Heart right ventricle (tissue), 16 donors: Measurements from ENCODE around the gene AGBL4. TPM values are rescaled to one million over a fixed set of nuclear protein-coding genes. Genes with fewer than 3 reads are reported as not detected.

Experiments
- ATAC-seq, 8 donors: fragments of 200-7000 bp; cut with Tn5 transposase; one replicate each; pipeline ENCODE4 v1.9.1; 2020; ENCODE audit warnings: mild to moderate bottlenecking in 8 of 8, moderate library complexity in 8 of 8, moderate number of reproducible peaks in 1 of 8
- DNase-seq, 2 donors: peaks; one replicate each; pipeline ENCODE4 v3.0.0-alpha.2; 2020
- H3K27ac ChIP-seq, 10 donors: fragments of 200-600 bp; sonication (generic) in 2 of 10; one replicate each; pipeline versions ENCODE4 v1.5.0 to v1.8.0; 2020 to 2022; ENCODE audit warnings: mild to moderate bottlenecking in 3 of 10
- H3K27me3 ChIP-seq, 7 donors: fragments of 200-600 bp; one replicate each; pipeline ENCODE4 v1.8.0; 2021 to 2022; ENCODE audit warnings: mild to moderate bottlenecking in 2 of 7
- H3K36me3 ChIP-seq, 9 donors: fragments of 200-600 bp; sonication (generic) in 1 of 9; one replicate each; pipeline versions ENCODE4 v1.5.0 to v1.8.0; 2020 to 2022; ENCODE audit warnings: mild to moderate bottlenecking in 2 of 9
- H3K4me1 ChIP-seq, 9 donors: fragments of 200-600 bp; sonication (generic) in 1 of 9; one replicate each; pipeline versions ENCODE4 v1.5.0 to v1.8.0; 2020 to 2022; ENCODE audit warnings: mild to moderate bottlenecking in 4 of 9
- H3K4me3 ChIP-seq, 10 donors: fragments of 200-600 bp; sonication (generic) in 2 of 10; one replicate each; pipeline versions ENCODE4 v1.5.0 to v1.8.0; 2020 to 2022; ENCODE audit warnings: mild to moderate bottlenecking in 7 of 10, moderate library complexity in 2 of 10
- H3K9me3 ChIP-seq, 11 donors: fragments of 200-600 bp in 10 of 11; sonication (generic) in 2 of 11; one replicate each; pipeline versions ENCODE4 v1.5.0 to v1.8.0; 2013 to 2022; ENCODE audit warnings: mild to moderate bottlenecking in 2 of 11, control low read depth in 1 of 11, moderate library complexity in 1 of 11
- CTCF ChIP-seq, 9 donors: fragments of 200-600 bp; sonication (generic) in 2 of 9; IDR thresholded peaks; one replicate each; pipeline versions ENCODE4 v1.5.0 to v1.8.0; 2021 to 2022; ENCODE audit warnings: antibody characterized with exemption in 9 of 9, mild to moderate bottlenecking in 5 of 9, moderate library complexity in 1 of 9
- WGBS, 2 donors: extraction: QIAGEN DNeasy Blood & Tissue Kit; methylation state at CpG; one replicate each; pipeline ENCODE4 v1.1.7; 2013; ENCODE audit warnings: inconsistent platforms in 1 of 2; 5-methylcytosine and 5-hydroxymethylcytosine counted together
- intact Hi-C, 10 donors: fragments of 100-400 bp; cut with DNase I; formaldehyde crosslinking; loops; one replicate each; pipeline versions ENCODE4 v1.11.1 to v1.14.2; 2022
- polyA plus RNA-seq, 2 donors: library from polyadenylated mRNA; stranded (reverse); fragments of 200-250 nt; gene quantifications; one replicate each; pipeline ENCODE4 v1.2.3, GENCODE V29; 2013
- total RNA-seq, 10 donors: library from RNA; stranded (reverse); fragmentation: NEBNext Ultra II Directional in 3 of 10; extraction: Animal tissue kit (Norgen Biotek cat#: 25700) in 3 of 10; gene quantifications; one replicate each; pipeline versions ENCODE4 v1.2.1 to v1.2.4, GENCODE V29; 2021 to 2023
- donor health status: Arrhythmogenic right ventricular cardiomyopathy.
- donor health status: ischemic (EF 13 %, LVEDD 7.1; RV severe dilation, severe dysfunction).
- donor health status: healthy with polysubstance abuse.
- donor health status: DM: no; HTN: yes; CAD: no.
- donor health status: DM: no; HTN: no; CAD: no.
- donor health status: ischemic (EF 25% LVEDD 6.9; RV normal size, moderate dysfunction).
- donor health status: ischemic (EF 25% LVEDD 5.7; RV mildly dilated, moderate dysfunction).
- donor health status: healthy.
- donor health status: DM: yes; HTN: yes; CAD: no.
- donor health status: Ischemic cardiomyopathy.
- donor health status: ischemic (EF 35%, LVEDD 5.7; RV mildly dilated, moderate dysfunction).
- donor health status: nonischemic (EF 11% LVEDD 7.7; RV severe dilation, severe dysfunction).
- donor health status: DM: yes; HTN: yes; CAD: no.
- donor health status: PGD.
- donor health status: ischemic (EF 29% LVEDD 5.4; RV normal size, mild dysfunction).
- donor health status: nonischemic (EF 23%, LVEDD 6.1; RV moderate dilation, normal function).

AGBL4 gene
- total and polyA plus RNA-seq, 12 donors: 0.04 to 0.93 (median 0.46) TPM; not detected in 2

- H3K4me1 ChIP-seq: peaks cover 0 to 3% (median 0%) of the 10 kb centered on the region in 9 donors
- peaks cover 0 to 35% (median 21%) of the 10 kb centered on the region in 7 donors for H3K27me3 ChIP-seq
- DNase-seq (no peak), ATAC-seq (no peak)
- H3K9me3 ChIP-seq: no peaks in the 10 kb centered on the region
- intact Hi-C loops: loop anchor here in 5 of 10 donors (5.0 to 10.0 kb wide), 4 partner anchors 136 to 1668 kb away; no protein-coding TSS in a partner anchor
- no peaks in the 10 kb centered on the region for H3K36me3 ChIP-seq
- H3K4me3 ChIP-seq: no peak overlapping the region
- H3K27ac ChIP-seq: no peak overlapping the region
- no peak for TF ChIP-seq CTCF (IDR thresholded peaks at IDR 0.05)
- WGBS, 2 donors: 77 to 82% methylated on average over 3 of the region's 3 CpGs
Measured at GRCh38 chr1:48678710-48679505, 1344.8 kb downstream of the AGBL4 start.

GRCh38 chr1:48677306-48678287 is 1346.2 kb downstream of the AGBL4 start:
- Histone ChIP-seq H3K27me3 (peaks cover 0 to 39% (median 25%) of the 10 kb centered on the region in 7 donors), H3K27ac (no peak overlapping the region), H3K4me3 (no peak overlapping the region), H3K4me1 (peaks cover 0 to 3% (median 0%) of the 10 kb centered on the region in 9 donors), H3K36me3 (no peaks in the 10 kb centered on the region), H3K9me3 (no peaks in the 10 kb centered on the region)
- WGBS, 2 donors: 39 to 43% methylated on average over 22 of the region's 22 CpGs
- peak in 6 of 8 donors; percentile 58 to 73 (median 68) for ATAC-seq
- DNase-seq: peak; percentile 34 to 64
- peak in 8 of 9 donors; percentile 41 to 75 (median 68) for TF ChIP-seq CTCF (IDR thresholded peaks at IDR 0.05)
- intact Hi-C loops: loop anchor here in 5 of 10 donors (5.0 to 10.0 kb wide), 4 partner anchors 137 to 1670 kb away; no protein-coding TSS in a partner anchor

- peaks cover 0 to 41% (median 28%) of the 10 kb centered on the region in 7 donors for H3K27me3 ChIP-seq
- DNase-seq: no peak
- WGBS, 2 donors: 29 to 38% methylated on average over 2 of the region's 2 CpGs
Measured at GRCh38 chr1:48676822-48677221, 1346.9 kb downstream of the AGBL4 start.

More at GRCh38 chr1:48676822-48677221, 1346.9 kb downstream of the AGBL4 start:
- ATAC-seq: no peak
- peaks cover 0 to 3% (median 0%) of the 10 kb centered on the region in 9 donors for H3K4me1 ChIP-seq
- H3K27ac ChIP-seq: no peak overlapping the region
- intact Hi-C loops: loop anchor here in 5 of 10 donors (5.0 to 10.0 kb wide), 4 partner anchors 138 to 1670 kb away; no protein-coding TSS in a partner anchor
- H3K4me3 ChIP-seq: no peak overlapping the region
- TF ChIP-seq CTCF (IDR thresholded peaks at IDR 0.05): no peak
- no peaks in the 10 kb centered on the region for H3K9me3 ChIP-seq
- H3K36me3 ChIP-seq: no peaks in the 10 kb centered on the region
